HG03060 (cell line): ENCODE results near the gene TLE3.

Source experiments
- ATAC-seq: cut with Tn5 transposase; IDR thresholded peaks from one replicate; pipeline ENCODE4 v1.9.1; 2021; ENCODE audit warnings: low read depth, moderate number of reproducible peaks; ENCODE audit not compliant: unreplicated experiment

Gene TLE3

GRCh38 chr15:70053001-70053715, 44.6 kb downstream of the TLE3 start:
- no peak for ATAC-seq

GRCh38 chr15:70051948-70052633, 45.6 kb downstream of the TLE3 start:
- ATAC-seq, result no peak

DNA sequence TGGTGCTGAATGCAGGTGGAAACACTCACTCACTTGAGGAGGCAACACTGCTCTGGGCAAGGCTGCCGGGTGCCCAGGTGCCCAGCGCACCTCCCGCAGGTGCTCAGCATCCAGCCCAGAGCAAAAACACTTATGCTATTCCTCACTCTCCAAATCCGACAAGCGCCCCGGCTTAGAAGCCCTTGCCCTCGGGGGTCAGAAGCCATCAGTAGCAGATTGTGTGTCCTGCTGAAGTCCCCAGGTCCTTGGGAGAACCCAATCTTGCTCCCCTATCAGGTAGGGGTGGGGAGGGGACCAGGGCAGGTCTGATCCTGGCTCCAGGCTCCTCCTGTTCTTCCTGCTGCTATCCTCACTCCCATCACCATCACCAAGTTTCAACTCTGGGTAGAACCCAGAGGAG, 46.7 kb downstream of the TLE3 start:
- ATAC-seq, result no peak

DNA sequence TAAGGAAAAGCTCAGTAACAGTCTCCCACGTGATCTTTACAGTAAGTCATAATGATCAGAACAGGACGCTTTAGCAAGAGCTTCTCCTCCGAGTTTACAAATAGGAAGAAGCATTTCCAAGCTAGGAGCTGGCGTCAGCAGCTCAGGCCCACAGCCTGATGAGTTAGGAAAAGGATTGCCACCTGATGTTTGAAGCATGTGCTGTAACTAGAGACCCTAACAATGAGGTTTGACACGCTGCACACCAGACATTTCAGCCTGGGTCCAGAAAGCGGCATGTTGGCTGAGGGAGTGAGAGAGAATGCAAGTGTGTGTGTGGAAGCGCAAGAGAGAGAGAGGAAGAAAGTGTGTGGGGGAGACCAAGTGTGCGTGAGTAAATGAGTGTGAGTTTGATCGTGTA, 47.3 kb downstream of the TLE3 start:
- no peak for ATAC-seq

- ATAC-seq, result no peak
Measured at GRCh38 chr15:70049701-70050301, 47.9 kb downstream of the TLE3 start.

DNA sequence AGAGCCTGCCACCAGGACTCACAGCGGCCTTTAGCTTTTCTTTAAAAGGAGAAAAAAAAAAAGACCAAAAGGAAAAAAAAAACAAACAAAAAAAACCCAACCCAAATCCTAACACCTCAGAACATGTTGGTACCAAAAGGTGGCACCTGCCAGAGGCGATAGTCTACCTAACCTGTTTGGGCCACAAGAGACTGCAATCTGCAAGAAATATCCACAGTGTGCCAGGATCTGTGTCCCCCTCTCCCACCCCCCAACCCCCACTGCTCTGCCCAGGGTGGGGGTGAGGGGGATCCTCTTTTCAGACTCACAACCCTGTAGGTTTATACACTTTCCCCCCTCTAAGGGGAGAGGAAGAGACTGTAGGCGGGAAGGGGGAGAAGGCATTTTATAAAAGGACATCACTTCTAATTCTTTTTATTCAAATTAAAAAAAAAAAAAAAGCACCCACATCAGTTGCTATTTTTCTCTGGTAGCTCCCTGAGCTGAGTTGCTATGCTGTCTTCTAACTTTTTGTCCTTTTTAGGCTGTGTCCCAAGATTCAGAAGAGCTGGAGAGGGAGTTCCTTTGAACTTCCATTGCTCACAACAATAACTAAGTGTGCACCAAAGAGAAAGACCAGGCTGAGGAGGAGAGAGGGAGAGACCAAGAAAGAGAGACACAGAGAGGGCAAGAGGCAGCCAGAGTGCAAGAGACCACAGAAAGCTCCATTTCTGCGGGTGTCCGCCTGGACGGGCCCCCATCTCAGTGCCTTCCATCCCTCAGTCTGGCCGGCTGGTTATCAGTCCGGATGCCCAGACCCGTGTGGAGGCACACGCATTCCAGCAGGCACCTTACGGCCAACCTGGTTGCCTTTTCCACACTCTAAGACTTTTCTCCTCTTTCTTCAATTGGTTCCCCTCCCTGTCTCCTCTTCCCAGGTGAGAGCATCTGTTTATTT, 48.9 kb downstream of the TLE3 start:
- no peak for ATAC-seq

- ATAC-seq, result no peak
Measured at GRCh38 chr15:70048198-70048565, 49.5 kb downstream of the TLE3 start.

GRCh38 chr15:70047386-70048197, 50.1 kb downstream of the TLE3 start:
- no peak for ATAC-seq

GRCh38 chr15:70046679-70047369, 50.9 kb downstream of the TLE3 start:
- ATAC-seq, result no peak

- no peak for ATAC-seq
Measured at GRCh38 chr15:70045045-70045444, 52.7 kb downstream of the TLE3 start.

- no peak for ATAC-seq
Measured at GRCh38 chr15:70044168-70044567, 53.5 kb downstream of the TLE3 start.

DNA sequence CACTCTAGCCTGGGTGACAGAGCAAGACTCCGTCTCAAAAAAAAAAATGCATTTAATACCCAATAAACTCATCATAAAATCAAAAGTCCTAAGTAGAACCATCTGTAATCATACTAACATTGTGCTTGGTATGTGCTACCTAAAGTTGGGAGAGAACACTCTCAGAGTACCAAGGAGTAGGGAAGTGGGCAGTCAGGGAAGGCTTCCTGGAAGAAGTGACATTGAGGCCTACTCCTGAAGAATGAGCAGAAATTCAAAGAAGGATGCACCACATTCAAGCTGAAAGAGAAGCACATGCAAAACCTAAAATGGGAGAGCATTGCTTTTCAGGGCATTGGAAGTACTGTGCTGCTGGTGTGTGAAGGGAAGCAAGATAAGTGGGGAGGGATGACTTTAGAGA, 54.1 kb downstream of the TLE3 start:
- ATAC-seq, result no peak

- ATAC-seq, result no peak
Measured at GRCh38 chr15:70042553-70043214, 55.0 kb downstream of the TLE3 start.

GRCh38 chr15:70039917-70040316, 57.8 kb downstream of the TLE3 start:
- no peak for ATAC-seq

GRCh38 chr15:70038730-70039392, 58.9 kb downstream of the TLE3 start:
- ATAC-seq, result no peak

GRCh38 chr15:70037292-70037640, 60.5 kb downstream of the TLE3 start:
- no peak for ATAC-seq

- ATAC-seq, result peak; percentile 72
Measured at GRCh38 chr15:70036585-70037291, 61.0 kb downstream of the TLE3 start.

DNA sequence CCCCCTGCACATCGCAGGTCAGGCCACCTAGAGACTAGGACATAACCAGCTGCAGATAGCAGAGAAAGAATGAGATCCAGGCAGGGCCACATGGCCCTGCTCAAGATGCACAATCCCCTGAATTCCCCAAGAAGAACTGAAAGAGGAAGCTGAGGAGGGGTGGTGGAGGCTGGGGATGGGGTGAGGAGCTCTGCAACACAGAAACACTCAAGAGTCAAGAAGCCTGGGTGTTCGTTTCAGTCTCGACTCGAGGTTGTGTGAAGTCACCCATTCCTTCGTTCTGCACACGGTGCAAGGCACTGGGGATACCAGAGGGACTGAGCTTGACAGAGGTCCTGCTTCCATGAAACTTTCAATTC, 62.0 kb downstream of the TLE3 start:
- ATAC-seq, result no peak
